GM21528 (cell line): ENCODE results near the gene ROR2.

Experiments used
- ATAC-seq: cut with Tn5 transposase; IDR thresholded peaks from one replicate; pipeline ENCODE4 v1.9.1; 2021; ENCODE audit warnings: mild to moderate bottlenecking, moderate library complexity; ENCODE audit not compliant: unreplicated experiment, low FRiP score

Gene ROR2

DNA sequence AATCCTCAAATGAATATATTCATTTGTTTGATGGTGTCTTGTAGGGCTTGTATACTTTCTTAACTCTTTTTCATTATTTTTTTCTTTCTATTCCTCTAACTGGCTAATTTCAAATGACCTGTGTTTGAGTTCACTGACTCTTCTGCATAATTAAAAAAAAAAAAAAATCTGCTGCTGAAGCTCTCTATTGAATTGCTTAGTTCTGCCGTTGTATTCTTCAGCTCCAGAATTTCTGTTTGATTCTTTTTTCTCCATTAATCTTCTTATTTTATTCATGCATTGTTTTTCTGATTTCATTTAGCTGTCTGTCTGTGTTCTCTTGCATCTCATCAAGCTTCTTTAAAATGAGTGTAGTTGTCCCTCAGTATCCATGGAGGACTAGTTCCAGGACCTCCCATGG is 244.6 kb downstream of the ROR2 start:
- ATAC-seq = no peak

DNA sequence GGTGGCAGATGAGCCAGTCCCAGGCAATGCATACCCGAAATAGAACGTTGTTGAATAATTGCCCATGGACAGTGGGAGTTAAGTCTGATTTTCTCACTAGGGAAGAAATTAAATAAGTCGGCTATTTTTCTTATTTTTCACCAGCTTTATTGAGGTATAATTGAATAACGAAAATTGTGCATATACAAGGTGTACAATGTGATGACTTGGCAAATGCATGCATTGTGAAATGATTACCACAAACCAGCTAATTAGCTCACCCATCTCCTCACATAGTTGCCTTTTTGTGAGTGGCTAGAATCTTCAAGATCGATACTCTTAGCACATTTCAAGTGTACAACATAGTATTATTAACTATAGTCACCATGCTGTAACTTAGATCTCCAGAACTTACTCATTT is 249.6 kb downstream of the ROR2 start:
- no peak for ATAC-seq

DNA sequence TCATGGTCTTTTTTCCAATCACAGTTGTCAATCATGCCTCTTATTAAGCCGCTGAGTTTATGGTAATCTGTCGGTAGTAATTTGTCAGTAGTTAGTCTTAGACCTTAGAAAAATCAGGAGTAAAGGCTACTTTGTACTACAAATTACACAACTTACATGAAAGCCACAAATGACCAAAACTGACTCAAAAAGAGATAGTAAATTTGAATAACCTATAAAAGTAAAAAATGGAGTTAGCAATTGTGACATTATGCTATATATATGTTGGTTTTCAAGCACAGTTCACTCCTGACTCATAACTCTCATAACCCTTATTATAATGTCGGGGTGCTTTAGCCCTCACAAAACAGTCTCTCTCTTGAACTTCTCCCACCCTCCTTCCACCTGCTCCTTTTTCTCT is 251.8 kb downstream of the ROR2 start:
- no peak for ATAC-seq

DNA sequence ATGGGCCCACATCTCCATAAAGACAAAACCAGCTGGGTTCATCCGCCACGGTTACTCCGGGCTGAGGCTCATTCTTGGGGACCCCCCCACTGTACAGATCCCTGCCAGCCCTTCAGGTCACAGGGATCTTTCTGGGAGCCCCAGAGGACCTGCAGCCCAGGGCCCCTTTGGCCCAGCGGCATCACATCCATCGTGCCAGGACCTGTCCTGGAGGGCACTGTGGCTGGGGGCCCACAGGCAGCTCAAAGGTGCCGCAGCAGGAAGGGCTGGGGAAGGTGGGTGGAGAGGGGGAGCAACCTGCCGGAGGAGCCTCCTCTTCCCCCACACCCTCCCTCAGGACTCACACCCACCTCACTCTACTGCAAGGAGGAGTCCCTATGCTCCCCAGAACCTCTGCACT is 252.8 kb downstream of the ROR2 start:
- no peak for ATAC-seq

DNA sequence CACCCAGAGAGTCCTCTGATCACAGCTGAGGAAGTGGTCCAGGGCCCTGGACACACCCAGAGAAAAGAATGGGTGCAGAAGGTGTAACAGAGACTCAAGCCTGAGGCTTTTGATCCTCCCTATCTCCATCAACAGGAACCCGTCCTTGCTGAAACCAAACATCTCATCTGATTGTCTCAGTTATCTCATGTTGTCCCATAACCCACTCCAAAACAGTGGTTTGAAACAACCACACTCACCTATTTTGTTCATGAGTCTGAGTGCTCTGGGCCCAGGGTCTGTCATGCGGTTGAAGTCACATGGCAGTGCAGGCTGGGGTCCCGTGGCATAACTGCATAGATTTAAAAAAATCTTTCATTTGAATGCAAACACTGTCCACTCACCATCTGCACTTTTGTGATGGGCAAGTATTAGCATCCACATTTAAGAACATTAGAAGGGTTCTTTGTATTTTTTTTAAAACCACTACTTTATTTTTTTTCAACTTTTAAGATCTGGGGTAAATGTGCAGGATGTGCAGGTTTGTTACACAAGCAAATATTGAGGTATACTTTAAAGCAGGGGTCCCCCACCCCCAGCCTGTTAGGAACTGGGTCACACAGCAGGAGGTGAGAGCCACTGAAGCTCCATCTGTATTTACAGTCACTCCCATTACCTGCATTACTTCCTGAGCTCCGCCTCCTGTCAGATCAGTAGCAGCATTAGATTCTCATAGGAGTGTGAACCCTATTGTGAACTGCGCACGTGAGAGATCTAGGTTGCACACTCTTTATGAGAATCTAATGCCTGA is 255.8 kb downstream of the ROR2 start:
- no peak for ATAC-seq

DNA sequence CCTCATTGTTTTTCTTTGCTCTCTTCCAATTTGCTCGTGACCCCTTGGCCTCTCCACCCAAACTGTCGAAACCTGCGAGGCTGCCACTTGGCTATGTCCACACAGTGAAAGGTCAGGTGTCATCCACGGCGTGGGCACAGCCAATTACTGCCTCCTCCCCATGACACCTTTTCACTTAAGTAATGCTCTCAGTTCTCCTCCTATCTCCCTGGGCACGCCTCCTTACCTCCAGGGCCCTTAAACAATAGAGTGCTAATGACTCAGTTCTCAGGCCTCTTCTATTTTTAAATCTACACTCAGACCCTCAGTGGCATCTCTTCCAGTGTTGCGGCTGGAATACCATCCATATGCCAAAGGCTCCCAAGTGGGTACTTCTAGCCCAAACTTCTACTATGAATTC is 256.8 kb downstream of the ROR2 start:
- no peak for ATAC-seq

DNA sequence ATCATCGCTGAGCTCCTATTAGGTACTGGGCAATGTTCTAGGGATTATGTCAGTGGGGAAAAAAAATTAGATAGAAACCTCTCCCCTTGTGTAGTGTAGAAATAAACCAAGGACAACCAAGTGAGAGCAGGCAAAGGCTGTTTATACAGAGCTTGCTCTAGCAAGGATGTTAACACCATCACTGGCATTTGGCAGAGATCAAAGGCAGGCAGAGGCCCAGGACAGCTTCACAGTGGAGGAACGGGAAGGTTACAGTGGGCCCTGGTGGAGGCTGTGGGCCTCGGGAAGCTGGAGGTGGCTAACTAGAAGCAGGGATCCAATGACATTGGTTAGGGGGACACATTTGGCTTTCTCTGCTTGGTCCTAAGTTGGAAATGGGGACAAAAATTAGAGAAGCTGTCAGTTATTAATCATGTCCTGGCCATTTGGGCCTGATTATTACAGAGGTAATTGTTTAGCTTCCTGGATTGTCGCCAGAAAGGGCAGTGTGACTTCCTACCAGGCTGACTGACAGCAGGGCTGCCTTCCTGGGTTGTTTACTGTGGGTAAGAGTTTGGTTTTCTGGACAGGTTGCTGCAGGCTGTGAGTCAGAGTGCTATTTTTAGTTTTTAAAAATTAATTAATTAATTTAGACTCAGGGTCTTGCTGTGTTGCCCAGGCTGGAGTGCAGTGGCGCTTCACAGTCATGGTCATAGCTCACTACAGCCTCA is 259.3 kb downstream of the ROR2 start:
- no peak for ATAC-seq

DNA sequence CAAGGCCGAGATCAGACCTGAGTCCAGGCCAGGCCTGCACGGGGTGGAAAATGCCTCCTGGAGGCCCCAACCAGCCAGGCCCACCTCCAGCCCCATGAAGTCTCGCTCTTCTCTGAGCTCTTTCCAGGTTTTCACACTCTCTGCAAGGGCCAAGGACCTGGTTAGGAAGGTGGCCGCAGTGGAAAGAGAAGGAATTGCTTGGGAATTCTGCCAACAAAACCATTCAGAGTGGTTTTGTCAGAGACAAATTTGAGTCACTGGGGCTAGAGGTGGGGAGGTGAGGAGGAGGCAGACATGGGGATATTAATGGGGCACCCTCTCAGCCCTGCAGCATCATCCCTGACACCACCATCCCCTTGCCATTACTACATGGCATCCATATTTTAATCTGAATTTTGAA is 261.0 kb downstream of the ROR2 start:
- ATAC-seq = no peak

DNA sequence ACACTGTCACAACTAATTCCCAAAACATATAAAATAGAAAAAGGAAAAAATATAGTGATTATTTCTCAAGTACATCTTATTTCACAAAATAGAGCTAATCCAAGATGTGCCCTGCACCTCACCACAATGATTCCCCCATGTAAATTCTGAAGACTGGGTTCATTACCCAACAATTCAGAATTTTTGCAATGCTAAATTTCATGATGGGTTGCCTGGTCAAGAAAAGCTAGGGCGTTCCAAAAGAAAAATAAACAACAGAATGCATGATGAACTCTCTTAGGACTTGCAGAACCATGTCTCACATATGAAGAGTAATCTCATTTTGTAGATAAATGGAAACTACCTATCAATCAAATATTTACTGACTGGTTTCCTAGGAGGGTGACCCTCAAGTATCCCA is 266.8 kb downstream of the ROR2 start:
- ATAC-seq = no peak

DNA sequence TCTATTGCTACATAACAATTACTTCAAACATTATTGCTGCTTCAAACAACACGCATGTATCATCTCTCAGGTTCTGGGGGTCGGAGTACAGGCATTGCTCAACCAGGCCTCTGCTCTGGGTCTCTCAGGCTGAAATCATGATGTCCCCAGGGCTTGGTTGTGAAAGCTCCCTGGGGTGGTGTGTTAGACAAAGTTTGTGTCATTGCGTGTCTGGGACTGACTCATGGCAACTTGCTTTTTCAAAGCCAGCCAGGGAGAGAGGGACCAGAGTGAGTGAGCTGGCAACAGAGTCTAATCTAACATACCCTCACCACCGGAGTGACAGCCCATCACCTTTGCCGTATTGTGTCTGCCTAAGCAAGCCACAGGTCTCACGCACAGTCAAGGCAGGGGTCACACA is 267.2 kb downstream of the ROR2 start:
- no peak for ATAC-seq

DNA sequence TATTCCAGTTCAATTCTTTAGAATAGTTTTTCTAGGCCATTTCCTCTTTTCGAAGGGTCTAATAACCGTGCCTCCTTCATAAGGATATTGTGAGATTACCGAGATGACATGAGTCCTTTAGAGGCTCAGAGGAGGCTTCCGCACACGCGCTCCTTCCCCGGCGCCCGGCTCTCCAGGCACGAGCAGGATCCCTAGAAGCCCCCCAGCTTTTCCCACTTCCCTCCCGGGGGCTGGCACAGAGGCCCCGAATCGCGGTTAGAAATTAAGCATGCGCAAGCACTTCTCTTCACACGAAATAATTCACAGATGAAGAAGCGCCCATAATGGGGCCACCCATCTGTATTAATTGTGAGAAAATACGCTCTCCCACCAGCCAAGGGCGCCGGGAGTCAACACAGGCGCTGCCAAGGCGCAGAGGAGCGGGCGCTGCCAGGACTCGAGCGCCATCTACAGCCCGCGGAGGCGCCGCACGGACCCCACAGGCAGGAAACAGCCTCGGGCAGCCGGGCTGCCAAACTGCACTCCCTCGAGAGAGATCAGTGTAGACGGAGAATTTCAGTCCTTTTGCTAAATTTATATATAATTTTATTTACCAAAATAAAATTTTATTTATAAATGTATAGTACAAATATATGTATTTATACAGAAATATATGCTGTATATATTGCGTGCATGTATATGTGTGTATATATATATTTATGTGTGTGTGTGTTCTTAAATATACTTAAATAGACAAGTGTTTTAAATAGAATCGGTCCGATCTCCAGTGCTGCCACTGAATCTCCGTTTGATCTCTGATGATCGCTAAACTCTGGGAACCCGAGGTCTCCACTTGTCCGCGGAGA is 268.3 kb downstream of the ROR2 start:
- no peak for ATAC-seq

DNA sequence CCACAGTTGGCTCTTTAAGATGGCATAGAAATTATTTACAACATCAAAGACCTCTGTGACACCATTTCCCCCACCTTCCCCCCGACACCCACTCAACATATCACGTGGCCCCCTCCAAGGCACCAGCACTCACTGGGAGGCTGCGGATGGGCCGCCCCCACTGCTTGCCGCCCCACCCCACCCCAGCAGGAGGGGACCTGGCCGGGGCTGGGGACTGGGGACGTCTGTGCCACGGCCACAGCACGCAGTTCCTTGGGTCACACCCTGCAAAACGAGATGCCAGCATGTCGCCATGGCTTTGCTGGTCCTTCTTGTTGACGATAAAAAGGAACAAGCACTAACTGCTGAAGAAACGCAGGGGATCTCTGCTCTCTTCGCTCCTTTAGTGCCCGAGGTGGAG is 269.0 kb downstream of the ROR2 start:
- no peak for ATAC-seq

DNA sequence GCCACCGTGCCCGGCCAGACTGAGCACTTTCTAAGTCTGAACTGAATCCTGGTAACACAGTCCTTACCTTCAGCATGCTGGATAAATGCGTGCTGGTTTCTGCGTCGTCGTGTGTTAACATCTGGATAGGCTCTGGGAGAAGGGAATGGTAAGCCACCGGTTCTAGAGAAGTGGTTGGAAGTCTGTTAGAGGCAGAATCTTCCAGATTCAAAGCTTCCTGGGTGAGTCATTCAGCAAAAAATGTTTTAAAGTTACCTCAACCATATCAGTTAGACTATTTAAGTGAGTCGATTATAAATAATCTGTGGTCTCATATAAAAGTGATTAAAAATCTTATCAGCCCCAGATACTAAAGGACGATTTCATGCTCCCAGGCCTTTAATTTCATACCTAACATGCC is 269.9 kb downstream of the ROR2 start:
- no peak for ATAC-seq

DNA sequence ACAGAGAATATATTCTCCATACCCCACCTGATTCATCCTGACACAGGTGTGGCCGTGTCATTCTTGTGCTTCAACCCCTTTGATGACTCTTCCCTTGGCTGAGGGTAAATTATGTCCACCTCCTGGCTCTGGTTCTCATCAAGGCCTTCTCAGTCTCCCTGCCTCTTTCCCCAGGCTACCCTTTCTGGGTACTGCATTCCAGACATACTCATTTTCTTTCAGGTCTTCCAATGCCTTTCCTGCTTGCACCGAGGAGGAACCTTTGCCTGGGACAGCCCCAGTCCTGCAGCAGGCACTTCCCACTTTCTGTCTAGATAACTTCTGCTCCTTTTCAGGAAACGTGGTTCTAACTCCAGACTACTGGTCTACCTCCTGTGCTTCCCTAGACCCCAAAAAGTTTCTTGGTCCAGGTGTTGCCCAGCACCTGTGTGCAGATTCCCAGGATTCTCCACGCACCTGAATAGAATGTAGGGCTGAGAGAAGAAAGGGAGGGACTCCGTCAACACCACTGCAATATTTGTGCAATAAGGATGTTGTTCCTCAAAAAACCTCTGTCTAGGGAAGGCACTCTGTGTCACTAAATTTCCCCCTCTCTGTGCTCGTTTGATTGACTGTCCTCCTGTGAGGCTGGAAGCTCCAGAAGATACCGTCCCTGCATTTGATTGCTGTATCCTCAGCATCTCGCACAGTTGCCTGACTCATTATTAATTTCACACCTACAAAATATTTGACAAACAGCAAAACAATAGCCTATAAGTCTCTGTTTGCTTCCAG is 271.0 kb downstream of the ROR2 start:
- no peak for ATAC-seq

DNA sequence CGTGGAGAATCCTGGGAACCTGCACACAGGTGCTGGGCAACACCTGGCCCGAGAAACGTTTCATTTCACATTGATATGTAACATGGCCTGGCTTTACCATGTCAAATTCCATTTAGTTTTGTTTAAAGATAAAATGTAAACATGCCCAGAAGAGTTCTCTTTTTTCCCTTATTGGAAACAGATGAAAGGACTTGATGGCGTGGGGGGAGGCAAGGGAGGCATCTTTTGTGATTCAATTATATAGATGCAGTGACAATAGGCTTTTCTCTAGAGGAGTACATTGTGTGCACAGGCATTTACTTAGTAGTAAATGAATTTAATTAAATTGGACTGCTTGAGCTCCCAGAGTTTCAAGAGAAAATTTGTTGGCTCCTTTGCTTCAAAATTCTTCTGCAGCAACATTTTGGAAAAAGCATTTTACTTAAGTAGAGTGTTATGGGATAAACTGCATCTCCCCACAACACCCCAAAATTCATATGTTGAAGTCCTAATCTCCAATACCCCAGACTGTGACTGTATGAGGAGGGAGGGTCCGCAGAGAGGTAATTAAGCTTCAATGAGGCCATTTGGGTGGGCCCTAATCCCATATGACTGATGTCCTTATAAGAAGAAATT is 272.1 kb downstream of the ROR2 start:
- ATAC-seq = no peak

DNA sequence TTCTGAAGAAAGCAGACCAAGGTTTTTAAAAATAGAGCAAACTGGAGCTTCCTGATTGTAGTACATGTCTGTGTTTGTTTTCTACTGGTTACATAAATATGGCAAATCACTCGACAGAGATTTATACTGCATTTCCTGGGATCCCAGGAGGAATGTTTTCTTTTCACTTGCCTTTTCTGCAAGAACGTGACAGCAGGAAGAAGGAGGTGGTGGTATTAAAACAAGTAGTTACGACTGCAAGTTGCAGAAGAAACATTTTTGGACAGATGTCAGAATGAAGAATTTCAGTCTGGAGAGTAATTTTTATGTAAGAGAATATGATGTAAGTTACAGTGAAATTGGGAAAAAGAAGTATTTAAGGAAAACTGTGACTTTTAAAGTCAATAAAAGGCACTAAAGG is 272.7 kb downstream of the ROR2 start:
- ATAC-seq = no peak

DNA sequence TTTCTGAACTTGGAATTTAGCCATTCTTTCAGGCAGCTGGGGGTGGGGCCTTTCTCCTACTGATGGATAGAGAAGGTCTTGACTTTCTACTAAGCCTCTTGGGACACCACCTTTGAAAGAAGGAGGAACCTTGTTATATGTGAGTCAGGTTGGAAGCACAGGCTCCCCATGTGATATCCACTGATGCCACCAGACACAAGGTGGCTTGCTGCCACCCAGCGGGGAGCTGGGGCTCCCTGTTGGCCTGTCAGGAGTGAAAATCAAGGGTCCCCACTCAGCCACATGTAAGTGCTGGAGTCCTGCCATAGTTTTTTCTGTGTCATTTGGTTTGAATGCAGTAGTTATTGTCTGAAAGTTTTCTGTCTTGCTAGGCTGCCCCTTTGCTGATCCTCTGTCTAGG is 274.0 kb downstream of the ROR2 start:
- ATAC-seq = no peak

DNA sequence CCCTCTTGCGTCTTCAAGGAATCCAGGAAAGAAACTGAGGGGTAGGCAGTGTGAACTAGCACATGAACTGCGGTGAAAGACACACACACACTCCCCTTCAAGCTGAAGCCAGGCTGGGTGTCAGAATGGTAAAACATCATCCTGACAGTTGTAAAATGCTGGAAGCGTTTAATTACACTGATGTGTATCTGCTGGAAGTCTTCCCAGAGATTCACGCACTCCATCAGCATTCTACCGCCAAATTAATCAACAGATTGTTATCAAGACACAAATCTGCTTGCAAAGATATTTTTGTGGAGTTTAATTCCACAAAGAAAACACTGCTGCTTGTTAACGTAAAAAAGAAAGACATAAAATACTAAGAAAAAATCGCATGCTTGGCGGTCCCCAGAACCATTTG is 285.4 kb downstream of the ROR2 start:
- ATAC-seq = no peak

DNA sequence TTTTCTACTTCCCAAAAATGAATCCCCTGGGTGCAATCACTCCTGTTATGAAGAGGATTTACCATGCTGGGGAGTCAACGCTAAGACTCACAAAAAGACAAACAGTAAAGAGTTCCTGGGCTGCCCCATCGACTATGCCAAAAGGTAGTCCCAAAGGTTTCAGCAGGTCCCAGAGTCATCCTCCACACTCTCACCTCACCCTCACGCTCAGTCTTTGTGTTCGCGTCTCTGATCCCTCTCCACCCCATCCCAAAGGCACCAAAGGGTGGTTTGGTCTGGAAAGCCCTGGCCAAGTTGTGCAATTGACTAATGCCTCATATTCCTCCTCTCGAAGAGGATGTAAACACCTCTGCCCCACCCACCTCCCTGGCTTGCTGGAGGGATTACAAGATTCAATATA is 286.2 kb downstream of the ROR2 start:
- ATAC-seq = no peak

DNA sequence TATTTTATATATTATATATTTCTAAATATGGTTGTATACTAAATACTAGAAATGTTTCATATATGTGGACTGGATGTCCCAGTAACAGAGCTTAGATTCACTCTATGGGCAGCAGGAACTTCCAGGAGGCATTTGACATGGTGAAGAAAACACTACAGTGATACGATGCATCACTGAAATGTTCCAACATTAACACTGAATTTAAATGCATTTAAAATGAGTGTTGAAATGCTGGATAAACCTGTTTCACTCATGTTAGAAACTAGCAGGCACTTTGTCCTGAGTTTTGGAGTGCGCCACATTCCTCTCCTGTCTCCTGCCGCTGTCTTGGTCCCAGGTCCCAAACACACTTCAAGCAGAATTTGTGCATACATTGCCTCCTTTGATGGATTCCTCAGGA is 288.6 kb downstream of the ROR2 start:
- no peak for ATAC-seq
